HUES6 (cell line): ENCODE measurements around the gene CHRNB4.

Experiments used
- H3K27ac ChIP-seq: 2 replicates; pipeline ENCODE4 v1.7.0; 2013; ENCODE audit warnings: low read depth, mild to moderate bottlenecking, low read length, inconsistent platforms
- H3K27me3 ChIP-seq: 2 replicates; pipeline ENCODE4 v1.6.1; 2013; ENCODE audit warnings: low read length; ENCODE audit not compliant: control insufficient read depth, insufficient read depth
- H3K36me3 ChIP-seq: 2 replicates; pipeline ENCODE4 v1.6.1; 2013; ENCODE audit warnings: low read length; ENCODE audit not compliant: control insufficient read depth, insufficient read depth
- H3K4me1 ChIP-seq: 2 replicates; pipeline ENCODE4 v1.6.1; 2013; ENCODE audit warnings: low read length; ENCODE audit not compliant: control insufficient read depth, insufficient read depth
- H3K4me3 ChIP-seq: 2 replicates; pipeline ENCODE4 v1.5.1; 2013; ENCODE audit warnings: low read depth, low read length
- H3K9ac ChIP-seq: one replicate; pipeline ENCODE4 v1.6.1; 2013; ENCODE audit warnings: mild to moderate bottlenecking, low read length
- H3K9me3 ChIP-seq: 2 replicates; pipeline ENCODE4 v1.6.1; 2013; ENCODE audit warnings: low read depth, low read length; ENCODE audit not compliant: control insufficient read depth, insufficient read depth

Gene CHRNB4

GRCh38 chr15:78621810-78622402 is 19.1 kb downstream of the CHRNB4 start:
- H3K9me3 ChIP-seq: no peaks in the 10 kb centered on the region
- H3K36me3 ChIP-seq: no peaks in the 10 kb centered on the region
- H3K4me3 ChIP-seq: no peak overlapping the region
- no peak overlapping the region for H3K9ac ChIP-seq
- H3K27me3 ChIP-seq: peaks cover 53% of the 10 kb centered on the region
- H3K27ac ChIP-seq: no peak overlapping the region
- H3K4me1 ChIP-seq: peaks cover 6% of the 10 kb centered on the region; the same call in 1 of the 2 replicates

DNA sequence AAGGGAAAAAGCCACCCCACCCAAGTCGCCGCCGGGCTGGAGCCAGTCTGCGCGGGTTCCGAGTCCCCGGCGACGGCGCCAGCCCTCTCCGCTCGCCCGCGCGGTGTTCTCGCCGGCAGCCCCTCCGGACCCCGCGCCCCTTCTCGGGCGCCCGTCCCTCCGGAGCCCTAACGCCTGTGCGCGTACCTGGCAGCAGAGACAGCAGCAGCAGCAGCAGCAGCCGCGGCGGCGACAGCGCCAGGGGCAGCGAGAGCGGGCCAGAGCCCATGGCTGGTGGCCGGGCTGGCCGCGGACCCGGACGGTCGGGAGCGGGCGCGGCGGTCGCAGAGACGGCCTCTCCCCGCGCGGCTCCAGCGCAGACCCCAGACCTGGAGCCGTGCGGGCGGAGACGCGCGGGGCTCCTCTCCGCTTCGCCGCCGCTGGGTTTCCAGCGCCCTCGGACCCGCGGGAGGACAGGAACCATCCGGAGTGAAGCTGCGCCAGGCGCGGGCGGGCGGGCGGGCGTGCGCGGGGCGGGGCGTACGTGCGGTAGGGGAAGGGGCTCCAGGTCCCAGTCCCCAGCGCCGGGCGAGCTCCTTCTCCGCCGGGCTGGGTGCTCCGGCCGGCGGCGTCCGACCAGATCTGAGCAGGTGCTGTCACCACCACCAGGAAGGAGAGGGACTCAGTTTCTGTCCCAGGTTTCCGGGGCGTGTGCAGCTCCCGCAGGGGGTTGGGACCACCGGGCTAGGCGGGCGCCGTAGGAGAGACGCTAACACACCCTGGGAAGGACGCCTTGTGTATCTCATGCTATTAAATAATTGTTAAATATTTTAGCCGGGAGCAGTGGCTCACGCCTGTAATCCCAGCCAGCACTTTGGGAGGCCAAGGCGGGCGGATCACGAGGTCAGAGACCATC is 20.2 kb downstream of the CHRNB4 start, which contains the start of gene CHRNA3:
CHRNA3 (minus strand) TSS at position 470 of the 895 bp plus-strand sequence; CDS start at position 268, 202 bp downstream.
- Histone ChIP-seq H3K4me1 (peaks cover 6% of the 10 kb centered on the region; the same call in 1 of the 2 replicates), H3K27ac (no peak within 1 kb of the TSS), H3K27me3 (peaks cover 53% of the 10 kb centered on the region), H3K4me3 (peak within 1 kb of the TSS; percentile 80), H3K9me3 (no peaks in the 10 kb centered on the region), H3K9ac (peak within 1 kb of the TSS; percentile 29), H3K36me3 (no peaks in the 10 kb centered on the region)

DNA sequence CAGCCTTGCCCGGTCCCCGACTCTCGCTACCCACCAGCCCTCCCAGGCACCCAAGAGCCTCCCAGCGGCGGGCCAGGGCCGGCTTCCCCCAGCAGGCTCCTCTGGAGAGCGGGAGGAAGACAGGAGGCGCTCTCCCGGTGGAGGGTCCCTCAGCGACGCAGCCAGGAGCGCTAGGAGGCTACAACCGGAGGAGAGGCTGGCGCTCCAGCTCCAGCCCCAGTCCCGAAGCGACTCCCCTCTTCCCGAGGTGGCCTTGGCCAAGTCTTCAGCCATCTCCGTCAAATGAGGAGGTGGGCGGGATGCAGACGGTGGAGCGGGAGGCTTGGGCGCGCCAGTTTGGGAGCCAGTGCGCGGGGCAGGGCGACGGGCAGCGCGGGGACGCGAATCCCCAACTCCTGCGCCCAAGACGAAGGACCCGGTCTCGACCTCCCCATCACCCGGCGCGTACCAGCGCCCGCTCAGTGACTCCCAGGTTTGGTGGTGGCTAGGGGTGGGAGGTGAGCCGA is 20.9 kb downstream of the CHRNB4 start:
- Histone ChIP-seq H3K27me3 (peaks cover 53% of the 10 kb centered on the region), H3K4me3 (peak overlapping the region; percentile 80)

GRCh38 chr15:78619022-78619950 is 21.7 kb downstream of the CHRNB4 start:
- H3K9me3 ChIP-seq: no peaks in the 10 kb centered on the region
- peak overlapping the region; percentile 80 for H3K4me3 ChIP-seq
- H3K27me3 ChIP-seq: peaks cover 53% of the 10 kb centered on the region
- no peak overlapping the region for H3K27ac ChIP-seq
- no peaks in the 10 kb centered on the region for H3K36me3 ChIP-seq
- peaks cover 6% of the 10 kb centered on the region; the same call in 1 of the 2 replicates for H3K4me1 ChIP-seq
- H3K9ac ChIP-seq: no peak overlapping the region

More for the DNA sequence above, 20.9 kb downstream of the CHRNB4 start:
- Histone ChIP-seq H3K9me3 (no peaks in the 10 kb centered on the region), H3K9ac (peak overlapping the region; percentile 29), H3K27ac (no peak overlapping the region), H3K36me3 (no peaks in the 10 kb centered on the region), H3K4me1 (peaks cover 6% of the 10 kb centered on the region; the same call in 1 of the 2 replicates)

DNA sequence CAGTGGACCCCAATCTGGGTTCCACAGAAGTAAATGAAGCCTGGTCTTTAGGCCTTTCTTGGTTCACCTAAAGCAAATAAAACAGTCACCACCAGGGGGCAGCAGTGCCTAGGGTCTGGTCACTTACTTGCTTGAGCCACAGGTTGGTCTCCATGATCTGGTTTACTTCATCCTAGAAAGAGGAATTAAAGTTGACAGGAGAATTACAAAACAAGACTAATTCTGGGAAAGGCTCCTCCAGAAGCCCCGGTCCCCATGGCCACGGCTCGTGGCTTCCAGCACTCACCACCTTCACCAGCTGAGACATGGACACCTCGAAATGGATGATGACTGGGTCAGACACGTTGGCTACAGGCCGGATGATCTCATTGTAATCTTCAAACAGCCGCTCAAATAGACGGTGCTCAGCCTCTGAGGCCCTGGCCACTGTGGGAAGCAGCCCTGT is 22.5 kb downstream of the CHRNB4 start:
- H3K4me1 ChIP-seq: peaks cover 6% of the 10 kb centered on the region; the same call in 1 of the 2 replicates
- no peak overlapping the region for H3K27ac ChIP-seq
- no peak overlapping the region for H3K9ac ChIP-seq
- no peaks in the 10 kb centered on the region for H3K36me3 ChIP-seq
- H3K9me3 ChIP-seq: no peaks in the 10 kb centered on the region
- peaks cover 48% of the 10 kb centered on the region for H3K27me3 ChIP-seq
- no peak overlapping the region for H3K4me3 ChIP-seq

DNA sequence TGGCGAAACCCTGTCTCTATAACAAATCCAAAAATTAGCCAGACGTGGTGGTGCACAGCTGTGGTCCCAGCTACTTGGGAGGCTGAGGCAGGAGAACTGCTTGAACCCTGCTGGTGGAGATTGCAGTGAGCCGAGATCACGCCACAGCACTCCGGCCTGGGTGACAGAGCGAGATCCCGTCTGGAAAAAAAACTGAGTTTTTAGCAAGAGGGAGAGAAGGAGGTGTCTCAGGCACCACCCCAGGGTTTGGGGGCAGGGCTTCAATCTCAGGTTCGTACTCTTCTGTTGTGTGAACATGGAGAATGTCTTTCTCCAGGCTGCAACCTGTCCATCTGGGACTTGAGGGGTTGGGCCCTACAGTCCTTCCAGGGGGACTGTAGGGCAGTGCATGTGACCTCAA is 22.9 kb downstream of the CHRNB4 start:
- Histone ChIP-seq H3K27me3 (peaks cover 46% of the 10 kb centered on the region), H3K36me3 (no peaks in the 10 kb centered on the region), H3K9ac (no peak overlapping the region), H3K9me3 (no peaks in the 10 kb centered on the region), H3K4me3 (no peak overlapping the region), H3K4me1 (peaks cover 6% of the 10 kb centered on the region; the same call in 1 of the 2 replicates), H3K27ac (no peak overlapping the region)

- H3K27ac ChIP-seq: no peak overlapping the region
- no peaks in the 10 kb centered on the region for H3K36me3 ChIP-seq
- peaks cover 6% of the 10 kb centered on the region; the same call in 1 of the 2 replicates for H3K4me1 ChIP-seq
Measured at GRCh38 chr15:78617516-78617915, 23.5 kb downstream of the CHRNB4 start.

GRCh38 chr15:78617076-78617475 is 23.9 kb downstream of the CHRNB4 start:
- no peak overlapping the region for H3K27ac ChIP-seq
- H3K4me3 ChIP-seq: no peak overlapping the region
- H3K9ac ChIP-seq: no peak overlapping the region
- no peaks in the 10 kb centered on the region for H3K9me3 ChIP-seq
- no peaks in the 10 kb centered on the region for H3K36me3 ChIP-seq
- peaks cover 6% of the 10 kb centered on the region; the same call in 1 of the 2 replicates for H3K4me1 ChIP-seq
- peaks cover 36% of the 10 kb centered on the region for H3K27me3 ChIP-seq

More at GRCh38 chr15:78617516-78617915, 23.5 kb downstream of the CHRNB4 start:
- H3K4me3 ChIP-seq: no peak overlapping the region
- peaks cover 40% of the 10 kb centered on the region for H3K27me3 ChIP-seq
- no peak overlapping the region for H3K9ac ChIP-seq
- H3K9me3 ChIP-seq: no peaks in the 10 kb centered on the region

- H3K9ac ChIP-seq: no peak overlapping the region
- H3K27ac ChIP-seq: no peak overlapping the region
- peaks cover 30% of the 10 kb centered on the region for H3K27me3 ChIP-seq
- no peaks in the 10 kb centered on the region for H3K36me3 ChIP-seq
- no peak overlapping the region for H3K4me3 ChIP-seq
- H3K4me1 ChIP-seq: peaks cover 6% of the 10 kb centered on the region; the same call in 1 of the 2 replicates
- H3K9me3 ChIP-seq: no peaks in the 10 kb centered on the region
Measured at GRCh38 chr15:78616506-78616905, 24.5 kb downstream of the CHRNB4 start.

- peaks cover 17% of the 10 kb centered on the region for H3K27me3 ChIP-seq
- no peaks in the 10 kb centered on the region for H3K9me3 ChIP-seq
Measured at GRCh38 chr15:78615151-78615589, 25.8 kb downstream of the CHRNB4 start.

More at GRCh38 chr15:78615151-78615589, 25.8 kb downstream of the CHRNB4 start:
- Histone ChIP-seq H3K27ac (no peak overlapping the region), H3K4me3 (no peak overlapping the region), H3K4me1 (peaks cover 6% of the 10 kb centered on the region; the same call in 1 of the 2 replicates), H3K9ac (no peak overlapping the region), H3K36me3 (no peaks in the 10 kb centered on the region)
